Left kidney (tissue), 2 donors: Measurements from ENCODE around the gene SRBD1. TPM values are rescaled to one million over a fixed set of nuclear protein-coding genes. Genes with fewer than 3 reads are reported as not detected.

ENCODE experiments used
- DNase-seq: peaks from one replicate; pipeline ENCODE4 v3.0.0-alpha.2; 2013
- polyA plus RNA-seq: library from polyadenylated mRNA; unstranded; fragments of 120-200 nt; gene quantifications from one replicate; pipeline ENCODE4 v1.2.1, GENCODE V29; 2013; ENCODE audit not compliant: insufficient read length

SRBD1 gene
- polyA plus RNA-seq, 1 donor: 27.3 TPM

- no peak for DNase-seq
Measured at GRCh38 chr2:45545943-45546342, 65.1 kb downstream of the SRBD1 start.

DNA sequence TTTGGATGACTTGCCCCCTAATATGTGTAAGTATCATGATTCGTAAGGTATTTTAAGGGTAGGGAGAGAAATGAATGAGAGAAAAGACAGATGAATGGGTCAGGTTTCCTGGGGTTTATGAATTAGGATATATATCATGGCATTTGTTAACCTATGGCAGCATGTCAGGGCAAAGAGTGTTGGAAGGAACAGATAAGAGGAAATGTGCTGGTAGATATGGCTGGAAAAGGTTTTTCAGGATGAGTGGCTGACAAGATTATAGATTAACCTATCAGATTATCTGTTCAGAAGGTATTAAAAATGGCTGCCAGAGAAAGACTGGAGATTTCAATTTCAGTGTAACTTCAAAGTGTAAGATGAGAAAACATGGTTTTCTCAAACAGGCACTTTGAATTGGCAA is 67.8 kb downstream of the SRBD1 start:
- no peak for DNase-seq

DNA sequence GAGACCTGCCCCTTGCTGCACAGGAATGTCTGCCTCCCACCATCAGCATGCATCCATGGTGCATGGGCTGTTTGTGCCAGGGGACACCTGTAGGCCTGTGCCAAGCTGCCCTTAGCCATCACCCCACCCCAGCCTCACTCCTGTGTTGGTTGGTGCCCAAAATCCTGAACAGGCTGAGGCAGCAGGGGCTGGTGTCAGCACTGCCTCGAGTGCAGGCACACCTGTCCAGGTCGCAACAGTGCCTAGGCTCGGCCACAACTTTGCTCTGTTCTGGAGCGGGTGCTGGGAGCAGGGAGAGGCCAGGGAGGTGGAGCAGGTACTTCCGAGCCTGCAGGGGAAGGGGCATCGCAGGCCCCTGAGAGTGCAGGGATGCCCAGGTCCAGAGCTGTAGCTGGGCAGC is 69.1 kb downstream of the SRBD1 start:
- no peak for DNase-seq

GRCh38 chr2:45541450-45541849 is 69.6 kb downstream of the SRBD1 start:
- no peak for DNase-seq

GRCh38 chr2:45540942-45541341 is 70.1 kb downstream of the SRBD1 start:
- no peak for DNase-seq

- DNase-seq: no peak
Measured at GRCh38 chr2:45533771-45534170, 77.3 kb downstream of the SRBD1 start.

- DNase-seq: peak; percentile 30
Measured at GRCh38 chr2:45532181-45532580, 78.9 kb downstream of the SRBD1 start.

DNA sequence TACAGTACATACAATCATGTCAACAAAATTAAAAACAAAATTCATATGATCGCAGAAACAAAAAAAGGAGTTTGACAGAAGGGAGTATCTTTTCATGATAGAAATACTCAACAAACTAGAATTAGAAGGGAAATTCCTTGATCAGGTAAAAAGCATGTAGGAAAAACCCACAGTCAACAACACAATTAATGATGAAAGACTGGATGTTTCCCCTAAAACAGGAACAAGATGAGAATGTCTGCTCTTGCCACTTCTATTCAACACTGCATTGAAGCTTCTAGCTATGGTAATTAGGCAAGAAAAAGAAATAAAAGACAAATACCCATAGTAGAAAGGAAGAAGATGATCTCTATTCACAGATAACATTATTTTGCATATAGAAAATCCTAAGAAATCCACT is 87.1 kb downstream of the SRBD1 start:
- no peak for DNase-seq

- no peak for DNase-seq
Measured at GRCh38 chr2:45518546-45518945, 92.5 kb downstream of the SRBD1 start.

DNA sequence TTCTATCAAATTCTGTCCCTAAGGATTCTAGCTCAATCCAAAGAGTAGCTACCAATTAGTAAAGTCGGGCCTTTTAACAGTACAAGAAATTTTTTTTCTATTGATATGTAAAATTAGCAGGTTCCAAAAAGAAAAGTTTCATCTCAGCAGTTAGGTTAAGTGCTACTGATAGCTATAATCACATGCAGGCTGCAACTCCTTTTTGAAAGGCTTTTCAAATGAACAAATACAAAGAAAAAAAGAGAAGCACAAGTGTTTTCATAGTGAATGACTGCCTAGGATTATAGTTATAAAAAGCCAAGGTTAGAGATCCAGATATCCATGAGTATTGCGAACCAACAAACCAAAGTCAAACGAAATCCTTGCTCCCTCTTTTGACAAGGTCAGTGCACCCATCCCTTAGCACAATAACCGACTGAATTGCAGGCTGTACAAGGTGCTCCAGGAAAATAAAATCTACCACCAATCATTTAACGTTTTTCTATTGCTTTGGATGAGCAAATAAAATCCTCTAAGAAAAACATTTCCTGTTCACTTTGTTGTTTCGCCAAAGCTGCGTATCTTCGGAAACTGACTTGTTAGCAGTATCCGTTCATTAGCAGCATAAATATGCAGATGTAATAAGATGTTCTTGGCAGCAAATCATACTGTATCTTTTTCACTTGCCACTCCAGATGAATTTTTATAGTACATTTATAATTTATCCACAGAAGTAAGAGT is 100.2 kb downstream of the SRBD1 start:
- no peak for DNase-seq

- DNase-seq: no peak
Measured at GRCh38 chr2:45506756-45507155, 104.3 kb downstream of the SRBD1 start.

- no peak for DNase-seq
Measured at GRCh38 chr2:45505138-45505537, 105.9 kb downstream of the SRBD1 start.

DNA sequence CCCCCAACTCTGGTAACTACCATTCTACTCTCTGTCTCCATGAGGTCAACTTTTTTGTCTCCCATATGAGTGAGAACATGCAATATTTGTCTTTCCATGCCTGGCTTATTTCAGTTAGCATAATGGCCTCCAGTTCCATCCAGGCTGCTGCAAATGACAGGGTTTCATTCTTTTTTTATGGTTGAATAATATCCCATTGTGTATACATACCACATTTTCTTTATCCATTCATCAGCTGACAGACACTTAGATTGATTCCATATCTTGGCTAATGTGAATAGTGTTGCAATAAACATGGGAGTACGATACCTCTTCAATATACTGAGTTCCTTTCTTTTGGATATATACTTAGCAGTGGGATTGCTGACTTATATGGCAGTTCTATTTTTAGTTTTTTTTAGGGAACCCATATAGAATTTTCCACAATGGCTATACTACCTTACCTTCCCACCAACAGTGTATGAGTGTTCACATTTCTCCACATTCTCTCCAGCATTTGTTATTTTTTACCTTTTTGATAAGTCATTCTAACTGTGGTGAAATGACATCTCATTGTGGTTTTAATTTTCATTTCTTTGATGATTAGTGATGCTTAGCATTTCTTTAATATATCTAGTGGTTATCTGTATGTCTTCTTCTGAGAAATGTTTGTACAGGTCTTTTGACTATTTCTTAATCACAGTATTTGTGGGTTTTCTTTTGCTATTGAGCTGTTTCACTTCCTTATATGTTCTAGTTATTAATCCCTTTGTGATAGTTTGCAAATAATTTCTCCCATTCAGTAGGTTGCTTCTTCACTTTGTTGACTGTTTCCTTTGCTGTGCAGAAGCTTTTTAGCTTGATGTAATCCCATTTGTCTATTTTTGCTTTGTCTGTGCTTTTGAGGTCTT is 112.2 kb downstream of the SRBD1 start:
- no peak for DNase-seq

- DNase-seq: no peak
Measured at GRCh38 chr2:45497355-45497754, 113.7 kb downstream of the SRBD1 start.

GRCh38 chr2:45496869-45497268 is 114.2 kb downstream of the SRBD1 start:
- DNase-seq: no peak

DNA sequence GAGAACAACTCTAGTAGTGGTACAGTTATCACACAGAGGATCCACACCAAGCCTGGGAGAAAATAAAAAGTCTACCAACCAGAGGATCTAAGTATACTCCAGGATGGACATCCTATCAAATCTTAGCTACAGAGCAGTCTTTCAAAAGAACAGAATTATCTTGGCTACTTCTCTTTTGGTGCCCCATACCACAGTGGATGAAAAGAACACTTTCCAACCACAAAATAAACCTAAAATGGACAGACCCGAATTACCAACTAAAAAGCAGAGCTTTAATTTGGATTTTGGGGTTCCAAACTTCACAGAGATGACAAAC is 116.1 kb downstream of the SRBD1 start:
- no peak for DNase-seq

DNA sequence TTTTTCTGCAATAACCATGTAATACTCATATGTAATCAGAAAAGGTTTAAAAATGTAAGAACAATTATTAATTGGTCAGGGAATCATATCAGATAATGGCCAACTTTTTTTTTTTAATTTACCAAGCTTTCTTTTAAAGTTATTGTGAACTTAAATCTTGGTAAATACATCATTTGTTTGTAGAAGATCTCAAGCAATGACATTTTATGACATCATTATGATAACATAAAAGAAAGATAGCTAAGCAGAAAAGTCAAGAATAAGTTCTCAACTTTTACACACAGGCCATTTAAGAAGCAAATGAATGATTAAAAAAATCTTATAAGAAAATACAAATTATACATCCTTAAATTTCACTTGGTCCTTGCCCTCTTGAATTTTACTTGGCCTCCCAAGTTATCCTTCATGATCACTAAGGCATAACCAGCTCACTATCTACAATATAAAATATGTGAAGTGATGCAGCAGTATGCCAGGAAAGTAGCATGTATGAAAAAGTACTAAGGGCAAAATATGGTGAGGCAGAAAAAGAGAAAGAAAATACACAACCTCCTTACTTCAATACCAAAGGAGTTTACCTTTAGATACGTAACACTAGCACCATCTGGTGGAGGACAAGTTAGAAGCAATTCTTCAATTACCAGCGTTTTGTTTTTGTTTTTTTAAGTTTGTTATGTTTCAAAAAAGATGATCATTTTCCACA is 116.6 kb downstream of the SRBD1 start:
- peak; percentile 72 for DNase-seq

GRCh38 chr2:45484965-45485364 is 126.1 kb downstream of the SRBD1 start:
- no peak for DNase-seq

DNA sequence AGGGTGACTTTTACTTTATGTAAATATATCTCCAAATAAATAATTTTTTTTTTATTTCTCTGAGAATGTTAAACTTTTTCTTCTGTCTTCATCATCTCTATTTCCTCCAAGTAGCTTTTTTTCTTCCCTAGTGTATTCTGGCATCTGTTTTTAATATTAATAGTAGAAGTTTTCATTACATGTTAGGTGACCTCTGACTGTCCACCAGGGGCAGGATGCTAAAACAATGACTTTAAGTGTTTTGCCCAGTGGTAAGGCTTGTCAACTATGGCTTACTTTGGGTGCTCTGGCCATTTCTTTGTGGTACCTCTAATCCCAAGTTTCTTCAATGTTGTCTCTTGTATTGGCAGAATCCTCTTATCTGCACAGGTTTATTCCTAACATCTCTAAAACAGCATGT is 127.1 kb downstream of the SRBD1 start:
- no peak for DNase-seq

DNA sequence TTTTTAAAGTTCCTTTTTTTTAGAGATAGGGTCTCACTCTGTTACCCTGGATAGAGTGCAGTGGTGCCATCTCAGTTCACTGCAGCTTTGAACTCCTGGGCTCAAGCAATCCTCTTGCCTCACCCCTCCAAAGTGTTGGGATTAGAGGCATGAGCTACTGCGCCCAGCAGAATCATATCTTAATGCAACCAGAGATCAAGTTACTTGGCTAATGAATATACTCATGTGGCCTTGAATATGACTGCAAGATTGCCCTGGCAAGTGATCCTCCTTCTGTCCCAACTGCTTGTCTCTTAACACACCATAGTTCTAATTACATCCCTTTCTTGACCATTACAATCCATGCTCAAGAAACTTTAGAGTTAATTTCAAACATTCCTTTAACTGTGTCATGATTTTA is 133.5 kb downstream of the SRBD1 start:
- DNase-seq: no peak

DNA sequence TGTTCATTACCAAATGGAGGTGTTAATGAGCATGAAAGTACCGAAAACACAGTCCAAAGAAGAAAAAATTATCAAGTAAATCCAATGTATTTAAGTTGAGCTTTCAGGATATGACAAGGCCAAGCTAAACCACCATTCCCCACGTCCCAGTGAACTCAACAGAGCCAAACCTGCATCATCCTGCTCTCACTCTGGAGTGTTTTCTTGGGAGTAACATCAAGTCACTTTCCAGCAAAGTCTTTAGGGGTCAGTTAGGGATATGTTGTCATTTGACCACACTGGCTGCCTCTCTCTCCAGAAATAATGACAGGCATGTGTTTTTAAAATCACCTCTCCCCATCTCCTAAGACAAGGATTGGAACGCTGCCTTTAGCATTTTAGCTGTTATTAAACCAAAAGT is 140.5 kb downstream of the SRBD1 start:
- no peak for DNase-seq

DNA sequence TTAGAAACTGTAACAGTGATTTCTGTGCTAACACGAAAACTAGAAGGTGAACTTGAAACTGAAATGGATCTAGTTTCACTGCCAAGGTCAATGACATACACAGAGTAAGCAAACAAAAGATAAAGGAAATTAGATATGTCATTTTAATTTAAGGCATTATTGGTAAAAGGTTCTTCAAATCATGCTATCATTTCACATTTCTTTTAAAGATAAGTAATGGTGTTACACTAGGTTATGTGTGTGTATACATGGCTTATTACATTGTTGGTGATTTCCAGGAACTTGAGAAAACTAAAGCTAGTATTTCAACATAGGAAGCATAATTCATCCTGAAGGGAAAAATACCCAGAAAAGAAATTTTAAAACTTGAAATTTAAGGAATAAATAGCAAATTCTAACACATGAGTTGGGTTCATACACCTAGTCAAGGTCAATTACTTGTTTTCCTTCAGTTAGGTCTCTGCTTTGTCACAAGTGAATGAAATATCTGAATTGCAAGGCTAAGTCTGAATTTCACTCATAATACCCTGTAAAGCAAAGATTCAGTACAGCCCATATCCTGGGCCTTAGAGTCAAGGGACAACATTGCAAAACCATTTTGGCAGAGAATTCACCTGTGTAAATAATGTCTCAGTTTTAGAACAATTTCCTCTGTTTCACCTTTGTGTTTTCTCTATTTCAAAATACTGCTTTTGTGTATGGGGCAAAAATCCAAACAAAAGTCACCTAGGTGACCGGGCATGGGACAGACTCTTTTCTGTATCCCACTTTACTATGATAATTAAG is 141.6 kb downstream of the SRBD1 start:
- DNase-seq: no peak
